ENCODE measurements around the gene CCDC137. TPM values are rescaled to one million over a fixed set of nuclear protein-coding genes. Genes with fewer than 3 reads are reported as not detected.

The CCDC137 gene
- polyA plus RNA-seq, 3 donors: 8.9 to 18.6 (median 11.3) TPM

- WGBS, 3 donors: 89 to 91% (median 90%) methylated on average over 20 to 35 of the region's 35 CpGs
- no peak overlapping the region for H3K27ac ChIP-seq (ENCODE audit: low read depth, low read length)
Observed at GRCh38 chr17:81693509-81694210, 27.1 kb downstream of the CCDC137 start.

- H3K27ac ChIP-seq (ENCODE audit: low read depth, low read length): no peak overlapping the region
- 94 to 96% (median 94%) methylated on average over 18 to 19 of the region's 19 CpGs for WGBS, 3 donors
Observed at GRCh38 chr17:81694810-81695209, 28.3 kb downstream of the CCDC137 start.

- WGBS, 3 donors: 81 to 87% (median 87%) methylated on average over 6 of the region's 6 CpGs
- H3K27ac ChIP-seq (ENCODE audit: low read depth, low read length): no peak overlapping the region
Observed at GRCh38 chr17:81695211-81695610, 28.7 kb downstream of the CCDC137 start.

GRCh38 chr17:81695801-81696200 is 29.3 kb downstream of the CCDC137 start:
- WGBS, 3 donors: 91 to 94% (median 91%) methylated on average over 22 of the region's 22 CpGs
- no peak overlapping the region for H3K27ac ChIP-seq (ENCODE audit: low read depth, low read length)

- WGBS, 3 donors: 93 to 97% (median 96%) methylated on average over 36 to 40 of the region's 40 CpGs
- no peak overlapping the region for H3K27ac ChIP-seq (ENCODE audit: low read depth, low read length)
Observed at GRCh38 chr17:81696218-81696941, 29.8 kb downstream of the CCDC137 start.

GRCh38 chr17:81697261-81698044 is 30.9 kb downstream of the CCDC137 start:
- 81 to 89% (median 89%) methylated on average over 25 of the region's 25 CpGs for WGBS, 3 donors
- H3K27ac ChIP-seq (ENCODE audit: low read depth, low read length): no peak overlapping the region

- 80 to 87% (median 86%) methylated on average over 22 to 25 of the region's 25 CpGs for WGBS, 3 donors
- H3K27ac ChIP-seq (ENCODE audit: low read depth, low read length): no peak overlapping the region
Observed at GRCh38 chr17:81700353-81701287, 34.1 kb downstream of the CCDC137 start.

GRCh38 chr17:81701288-81702071 is 34.9 kb downstream of the CCDC137 start:
- 63 to 73% (median 68%) methylated on average over 22 to 23 of the region's 23 CpGs for WGBS, 3 donors
- no peak overlapping the region for H3K27ac ChIP-seq (ENCODE audit: low read depth, low read length)

- peak within 1 kb of the TSS; percentile 48 for H3K27ac ChIP-seq (ENCODE audit: low read depth, low read length)
- 0% methylated on average over 91 to 102 of the region's 102 CpGs for WGBS, 3 donors
Observed at GRCh38 chr17:81702934-81703746, 36.6 kb downstream of the CCDC137 start, which contains the start of gene MRPL12. Gene MRPL12 (plus strand): TSS chr17:81703367. CDS start chr17:81703502, 135 bp downstream.

GRCh38 chr17:81703747-81704654 is 37.5 kb downstream of the CCDC137 start:
- WGBS, 3 donors: 22 to 37% (median 32%) methylated on average over 25 to 27 of the region's 27 CpGs
- no peak overlapping the region for H3K27ac ChIP-seq (ENCODE audit: low read depth, low read length)

GRCh38 chr17:81705518-81706231 is 39.1 kb downstream of the CCDC137 start:
- 92 to 95% (median 94%) methylated on average over 30 of the region's 30 CpGs for WGBS, 3 donors
- H3K27ac ChIP-seq (ENCODE audit: low read depth, low read length): no peak overlapping the region

GRCh38 chr17:81706232-81706611 is 39.7 kb downstream of the CCDC137 start:
- WGBS, 3 donors: 91 to 95% (median 94%) methylated on average over 17 of the region's 17 CpGs
- H3K27ac ChIP-seq (ENCODE audit: low read depth, low read length): no peak overlapping the region

GRCh38 chr17:81706757-81707624 is 40.5 kb downstream of the CCDC137 start:
- no peak overlapping the region for H3K27ac ChIP-seq (ENCODE audit: low read depth, low read length)
- whole genome bisulfite sequencing, 3 donors: 91 to 93% (median 92%) methylated on average over 54 of the region's 54 CpGs

All from adipose tissue (tissue), 3 donors.